ENCODE results near the gene EME2. TPM values are rescaled to one million over a fixed set of nuclear protein-coding genes. Genes with fewer than 3 reads are reported as not detected.
"Not testable (repeated sequence)": the region's sequence is repeated elsewhere in the genome, so short reads cannot be mapped to it uniquely, and the experiment has no call there.

The EME2 gene
- total RNA-seq, 3 donors from 2014 or later (not counting 1 experiment from before 2014, with no cell fraction given) = 30.0 to 33.8 (median 30.1) TPM

DNA sequence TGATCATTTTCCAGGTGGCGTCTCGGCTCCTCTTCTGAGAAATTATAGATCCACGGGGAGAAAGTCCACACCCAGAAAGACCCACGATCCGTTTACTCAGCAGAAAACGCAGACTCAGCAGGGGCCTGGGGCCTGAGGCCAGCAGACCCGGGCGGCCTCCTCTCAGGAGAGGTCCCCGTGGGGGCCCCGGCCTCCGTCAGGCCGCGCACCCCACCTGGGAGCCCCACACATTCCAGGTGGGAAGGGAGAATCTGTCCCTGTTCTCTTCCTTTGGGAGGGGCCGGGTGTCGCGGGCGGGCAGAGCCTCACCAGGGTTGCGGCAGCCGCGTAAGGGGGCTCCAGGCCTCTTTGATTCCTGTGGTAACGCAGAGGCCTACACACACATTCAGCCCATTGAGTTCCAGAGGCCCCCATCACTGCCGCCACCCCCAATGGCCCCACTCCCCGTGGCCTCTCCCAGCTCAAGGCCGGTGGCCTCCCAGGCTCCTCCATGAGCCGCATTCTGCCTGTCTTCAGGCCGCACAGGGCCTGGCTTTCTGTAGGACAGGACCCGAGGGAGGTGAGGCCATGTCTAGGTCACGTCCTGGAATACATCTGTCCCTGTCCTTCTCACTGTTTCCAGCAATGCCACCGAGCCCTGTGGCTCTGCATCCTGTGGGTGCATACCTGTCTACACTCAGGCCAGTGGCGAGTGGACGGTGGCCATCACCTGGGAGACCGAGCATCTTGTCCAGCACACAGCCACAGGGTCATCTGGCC is 22.5 kb downstream of the EME2 start:
- H3K4me1 Mint-ChIP-seq = no peaks in the 10 kb centered on the region
- H3K4me1 ChIP-seq (ENCODE audit: control insufficient read depth, insufficient read depth, low read length) = no peaks in the 10 kb centered on the region
- no peaks in the 10 kb centered on the region for H3K36me3 ChIP-seq (ENCODE audit: control insufficient read depth, insufficient read depth, low read length)
- no peak overlapping the region for H3K4me3 ChIP-seq (ENCODE audit: low read length)
- no peak for TF ChIP-seq CTCF (IDR thresholded peaks at IDR 0.05)
- H3K27ac Mint-ChIP-seq = no peak overlapping the region
- no peaks in the 10 kb centered on the region for H3K27me3 Mint-ChIP-seq (ENCODE audit: low read depth in 2 of 2)
- intact Hi-C loops (cut with micrococcal nuclease) = no loop called here
- no peaks in the 10 kb centered on the region for H3K36me3 Mint-ChIP-seq
- no peaks in the 10 kb centered on the region for H3K9me3 Mint-ChIP-seq
- ATAC-seq (no peak), DNase-seq (no peak)
- peaks cover 4% of the 10 kb centered on the region for H3K9me3 ChIP-seq (ENCODE audit: control insufficient read depth, insufficient read depth, low read length)
- H3K4me3 Mint-ChIP-seq = no peak overlapping the region
- H3K27me3 ChIP-seq (ENCODE audit: control insufficient read depth, insufficient read depth, low read length) = no peaks in the 10 kb centered on the region
- no peak overlapping the region for H3K27ac ChIP-seq (ENCODE audit: low read length)
- 93% methylated on average over 32 of the region's 32 CpGs for WGBS (ENCODE audit: insufficient coverage)

GRCh38 chr16:1799263-1799662 is 26.7 kb downstream of the EME2 start:
- H3K27me3 ChIP-seq (ENCODE audit: control insufficient read depth, insufficient read depth, low read length); H3K4me1 ChIP-seq (ENCODE audit: control insufficient read depth, insufficient read depth, low read length); ATAC-seq; H3K36me3 Mint-ChIP-seq; intact Hi-C loops (cut with micrococcal nuclease); H3K4me1 Mint-ChIP-seq; H3K27ac ChIP-seq (ENCODE audit: low read length); H3K27ac Mint-ChIP-seq; H3K36me3 ChIP-seq (ENCODE audit: control insufficient read depth, insufficient read depth, low read length); H3K4me3 Mint-ChIP-seq; DNase-seq; H3K27me3 Mint-ChIP-seq (ENCODE audit: low read depth in 2 of 2); H3K9me3 ChIP-seq (ENCODE audit: control insufficient read depth, insufficient read depth, low read length); H3K9me3 Mint-ChIP-seq; H3K4me3 ChIP-seq (ENCODE audit: low read length): not testable (repeated sequence)
- 90% methylated on average over 5 of the region's 5 CpGs for WGBS (ENCODE audit: insufficient coverage)

- 92% methylated on average over 10 of the region's 10 CpGs for WGBS (ENCODE audit: insufficient coverage)
- H3K9me3 Mint-ChIP-seq = no peaks in the 10 kb centered on the region
- no peaks in the 10 kb centered on the region for H3K36me3 Mint-ChIP-seq
- H3K27ac ChIP-seq (ENCODE audit: low read length) = no peak overlapping the region
- DNase-seq = no peak
- H3K27me3 Mint-ChIP-seq (ENCODE audit: low read depth in 2 of 2) = no peaks in the 10 kb centered on the region
- no peak overlapping the region for H3K4me3 ChIP-seq (ENCODE audit: low read length)
- no peaks in the 10 kb centered on the region for H3K4me1 Mint-ChIP-seq
- no peak overlapping the region for H3K4me3 Mint-ChIP-seq
- peaks cover 4% of the 10 kb centered on the region for H3K9me3 ChIP-seq (ENCODE audit: control insufficient read depth, insufficient read depth, low read length)
- H3K27me3 ChIP-seq (ENCODE audit: control insufficient read depth, insufficient read depth, low read length) = no peaks in the 10 kb centered on the region
- no peak overlapping the region for H3K27ac Mint-ChIP-seq
- no peak for TF ChIP-seq CTCF (IDR thresholded peaks at IDR 0.05)
- ATAC-seq = no peak
- H3K36me3 ChIP-seq (ENCODE audit: control insufficient read depth, insufficient read depth, low read length) = no peaks in the 10 kb centered on the region
- H3K4me1 ChIP-seq (ENCODE audit: control insufficient read depth, insufficient read depth, low read length) = no peaks in the 10 kb centered on the region
- intact Hi-C loops (cut with micrococcal nuclease) = no loop called here
Observed at GRCh38 chr16:1800701-1801100, 28.1 kb downstream of the EME2 start.

- no peak overlapping the region for H3K4me3 ChIP-seq (ENCODE audit: low read length)
- DNase-seq (no peak), ATAC-seq (no peak)
- Mint-ChIP-seq H3K36me3 (no peaks in the 10 kb centered on the region), H3K4me1 (no peaks in the 10 kb centered on the region), H3K4me3 (no peak overlapping the region), H3K9me3 (no peaks in the 10 kb centered on the region), H3K27me3 (ENCODE audit: low read depth in 2 of 2) (no peaks in the 10 kb centered on the region), H3K27ac (no peak overlapping the region)
- H3K36me3 ChIP-seq (ENCODE audit: control insufficient read depth, insufficient read depth, low read length) = peaks cover 16% of the 10 kb centered on the region
- intact Hi-C loops (cut with micrococcal nuclease) = no loop called here
- WGBS (ENCODE audit: insufficient coverage) = 92% methylated on average over 10 of the region's 10 CpGs
- no peaks in the 10 kb centered on the region for H3K27me3 ChIP-seq (ENCODE audit: control insufficient read depth, insufficient read depth, low read length)
- no peaks in the 10 kb centered on the region for H3K9me3 ChIP-seq (ENCODE audit: control insufficient read depth, insufficient read depth, low read length)
- H3K4me1 ChIP-seq (ENCODE audit: control insufficient read depth, insufficient read depth, low read length) = no peaks in the 10 kb centered on the region
- no peak overlapping the region for H3K27ac ChIP-seq (ENCODE audit: low read length)
- TF ChIP-seq CTCF (IDR thresholded peaks at IDR 0.05) = no peak
Observed at GRCh38 chr16:1807626-1808025, 35.0 kb downstream of the EME2 start.
